Smooth muscle cell (in vitro differentiated cells): ENCODE measurements around the gene UBE2J2. TPM values are rescaled to one million over a fixed set of nuclear protein-coding genes. Genes with fewer than 3 reads are reported as not detected.

ENCODE experiments used
- DNase-seq: peaks from one replicate; lab custom pipeline; 2025; ENCODE audit not compliant: unreplicated experiment; lab: John Stamatoyannopoulos, UW
- H2AFZ ChIP-seq: fragments of 200-600 bp; sonication (generic); 2 replicates; pipeline ENCODE4 v1.6.0; 2016; ENCODE audit warnings: antibody characterized with exemption, low read depth, mild to moderate bottlenecking
- H3F3A ChIP-seq: fragments of 200-600 bp; sonication (generic); 2 replicates; pipeline ENCODE4 v1.6.0; 2017; ENCODE audit warnings: antibody characterized with exemption, low read depth
- H3K27ac ChIP-seq: fragments of 200-600 bp; sonication (generic); 2 replicates; pipeline ENCODE4 v1.5.1; 2016; ENCODE audit warnings: low read depth, mild to moderate bottlenecking
- H3K27me3 ChIP-seq: fragments of 200-600 bp; sonication (generic); 2 replicates; pipeline ENCODE4 v1.6.1; 2016; ENCODE audit warnings: low read depth, mild to moderate bottlenecking
- H3K36me3 ChIP-seq: fragments of 200-600 bp; sonication (generic); 2 replicates; pipeline ENCODE4 v1.5.1; 2016; ENCODE audit warnings: low read depth
- H3K4me1 ChIP-seq: fragments of 200-600 bp; sonication (generic); 2 replicates; pipeline ENCODE4 v1.5.1; 2016; ENCODE audit warnings: low read depth
- H3K4me2 ChIP-seq: fragments of 200-600 bp; sonication (generic); 2 replicates; pipeline ENCODE4 v1.6.0; 2016; ENCODE audit warnings: mild to moderate bottlenecking
- H3K4me3 ChIP-seq: fragments of 200-600 bp; sonication (generic); 2 replicates; pipeline ENCODE4 v1.5.1; 2016; ENCODE audit warnings: mild to moderate bottlenecking
- H3K79me2 ChIP-seq: fragments of 200-600 bp; sonication (generic); 2 replicates; pipeline ENCODE4 v1.6.0; 2016; ENCODE audit warnings: low read depth, mild to moderate bottlenecking
- H3K9ac ChIP-seq: fragments of 200-600 bp; sonication (generic); 2 replicates; pipeline ENCODE4 v1.6.0; 2016; ENCODE audit warnings: low read depth
- H3K9me3 ChIP-seq: fragments of 200-600 bp; sonication (generic); replicated peaks from 2 replicates; pipeline ENCODE4 v1.5.1; 2016; ENCODE audit warnings: low read depth
- H4K20me1 ChIP-seq: fragments of 200-600 bp; sonication (generic); 2 replicates; pipeline ENCODE4 v1.6.0; 2016; ENCODE audit warnings: low read depth
- WGBS: methylation state at CpG from one replicate; pipeline ENCODE4 v1.1.7; 2016; ENCODE audit warnings: low lambda C conversion rate; 5-methylcytosine and 5-hydroxymethylcytosine counted together
- polyA plus RNA-seq: library from polyadenylated mRNA; unstranded; fragments of >200 nt; fragmentation: Nextera tagmentation; extraction: Ambion mirVana; gene quantifications from 2 replicates; pipeline ENCODE4 v1.2.1, GENCODE V29; 2016
- total RNA-seq: library from RNA; depleted of rRNA; stranded (reverse); fragments of >200 nt; gene quantifications from 2 replicates; pipeline ENCODE4 v1.2.3, GENCODE V29; 2014
- TF ChIP-seq, protein P1 (sequence below): fragments of 200-600 bp; sonication (generic); IDR thresholded peaks from 2 replicates; pipeline ENCODE4 v1.5.1; 2017; ENCODE audit warnings: borderline replicate concordance, mild to moderate bottlenecking, antibody characterized with exemption; ENCODE audit not compliant: insufficient read depth, poor library complexity, severe bottlenecking

The UBE2J2 gene
- total and polyA plus RNA-seq, 2 experiments from 2014 or later = 30.2 to 72.9 TPM

DNA sequence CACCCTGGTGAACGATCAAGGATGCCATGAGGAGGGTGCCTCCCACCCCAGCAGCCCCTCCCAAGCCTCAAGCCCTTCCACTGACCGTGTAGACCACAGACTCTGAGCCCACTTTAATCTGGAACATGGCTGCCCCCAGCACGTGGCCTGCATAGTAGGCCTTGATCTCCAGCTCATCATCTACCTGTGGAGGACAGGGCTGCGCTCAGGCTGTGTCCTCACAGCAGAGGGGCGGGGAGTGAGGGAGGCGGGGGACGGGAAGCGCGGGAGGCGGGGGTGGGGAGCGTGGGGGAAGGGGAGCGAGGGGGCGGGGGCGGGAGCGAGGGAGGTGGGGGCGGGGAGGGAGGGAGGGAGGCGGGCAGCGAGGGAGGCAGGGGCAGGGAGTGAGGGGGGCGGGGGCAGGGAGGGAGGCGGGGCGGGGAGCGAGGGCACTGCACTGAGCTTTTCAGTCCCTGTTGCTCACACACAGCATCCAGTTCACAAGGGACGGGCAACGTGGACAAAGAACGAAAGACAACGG, 41.8 kb upstream of the UBE2J2 start:
- H2AFZ ChIP-seq = no peak overlapping the region
- H3K9ac ChIP-seq = no peak overlapping the region
- TF ChIP-seq, protein P1, sequence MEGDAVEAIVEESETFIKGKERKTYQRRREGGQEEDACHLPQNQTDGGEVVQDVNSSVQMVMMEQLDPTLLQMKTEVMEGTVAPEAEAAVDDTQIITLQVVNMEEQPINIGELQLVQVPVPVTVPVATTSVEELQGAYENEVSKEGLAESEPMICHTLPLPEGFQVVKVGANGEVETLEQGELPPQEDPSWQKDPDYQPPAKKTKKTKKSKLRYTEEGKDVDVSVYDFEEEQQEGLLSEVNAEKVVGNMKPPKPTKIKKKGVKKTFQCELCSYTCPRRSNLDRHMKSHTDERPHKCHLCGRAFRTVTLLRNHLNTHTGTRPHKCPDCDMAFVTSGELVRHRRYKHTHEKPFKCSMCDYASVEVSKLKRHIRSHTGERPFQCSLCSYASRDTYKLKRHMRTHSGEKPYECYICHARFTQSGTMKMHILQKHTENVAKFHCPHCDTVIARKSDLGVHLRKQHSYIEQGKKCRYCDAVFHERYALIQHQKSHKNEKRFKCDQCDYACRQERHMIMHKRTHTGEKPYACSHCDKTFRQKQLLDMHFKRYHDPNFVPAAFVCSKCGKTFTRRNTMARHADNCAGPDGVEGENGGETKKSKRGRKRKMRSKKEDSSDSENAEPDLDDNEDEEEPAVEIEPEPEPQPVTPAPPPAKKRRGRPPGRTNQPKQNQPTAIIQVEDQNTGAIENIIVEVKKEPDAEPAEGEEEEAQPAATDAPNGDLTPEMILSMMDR = no peak
- H3K27me3 ChIP-seq = no peaks in the 10 kb centered on the region
- peaks cover 83% of the 10 kb centered on the region for H4K20me1 ChIP-seq
- DNase-seq = no peak
- no peaks in the 10 kb centered on the region for H3K36me3 ChIP-seq
- WGBS = 52% methylated on average over 16 of the region's 26 CpGs
- H3K79me2 ChIP-seq = peaks cover 26% of the 10 kb centered on the region
- no peak overlapping the region for H3K4me3 ChIP-seq
- H3K27ac ChIP-seq = no peak overlapping the region
- H3K4me1 ChIP-seq = no peaks in the 10 kb centered on the region
- H3K4me2 ChIP-seq = no peak overlapping the region
- H3F3A ChIP-seq = no peaks in the 10 kb centered on the region
- no peaks in the 10 kb centered on the region for H3K9me3 ChIP-seq

DNA sequence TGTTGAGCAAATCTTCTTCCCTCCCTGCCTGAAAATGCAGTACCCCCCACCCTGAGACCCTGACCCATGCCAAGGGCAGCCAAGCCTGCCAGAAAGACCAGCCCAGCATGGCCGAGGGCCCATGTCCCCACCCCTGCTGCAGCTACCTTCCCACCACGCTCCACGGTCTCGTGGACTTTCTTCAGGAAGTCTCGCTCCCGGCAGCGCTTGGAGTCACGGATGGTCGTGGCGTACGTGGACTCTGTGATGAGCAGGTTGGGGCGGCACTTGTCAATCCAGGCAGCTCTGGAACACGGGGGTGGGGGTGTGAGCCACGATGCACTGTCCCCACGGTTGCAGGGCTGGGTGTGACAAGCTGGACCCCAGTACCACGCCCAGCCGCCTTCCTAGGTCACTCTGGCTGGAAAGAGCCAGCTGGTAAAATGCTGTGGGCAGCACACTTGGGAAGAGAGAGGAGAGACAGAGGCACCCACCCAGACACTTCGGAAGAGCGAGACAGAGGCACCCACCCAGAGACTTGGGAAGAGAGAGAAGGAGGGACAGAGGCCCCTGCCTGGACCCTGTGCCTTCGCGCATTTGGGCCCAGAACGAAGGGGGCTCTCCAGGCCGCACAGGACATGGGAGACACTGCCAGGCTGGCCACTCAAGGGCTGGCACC, 41.2 kb upstream of the UBE2J2 start:
- Histone ChIP-seq H3K79me2 (peaks cover 22% of the 10 kb centered on the region), H4K20me1 (peaks cover 83% of the 10 kb centered on the region)

GRCh38 chr1:1314237-1314586, 40.6 kb upstream of the UBE2J2 start:
- H3K4me1 ChIP-seq = peaks cover 6% of the 10 kb centered on the region
- TF ChIP-seq, protein P1 = no peak
- no peak overlapping the region for H3K4me2 ChIP-seq
- H3K36me3 ChIP-seq = no peaks in the 10 kb centered on the region
- no peak overlapping the region for H3K27ac ChIP-seq
- no peak overlapping the region for H3K9ac ChIP-seq
- DNase-seq = no peak
- peaks cover 4% of the 10 kb centered on the region for H3F3A ChIP-seq
- H2AFZ ChIP-seq = no peak overlapping the region
- peaks cover 83% of the 10 kb centered on the region for H4K20me1 ChIP-seq
- H3K9me3 ChIP-seq = no peaks in the 10 kb centered on the region
- H3K4me3 ChIP-seq = no peak overlapping the region
- H3K79me2 ChIP-seq = peaks cover 26% of the 10 kb centered on the region
- WGBS = 96% methylated on average over 15 of the region's 15 CpGs
- H3K27me3 ChIP-seq = no peaks in the 10 kb centered on the region

More for the DNA sequence above, 41.2 kb upstream of the UBE2J2 start:
- H3K4me3 ChIP-seq = no peak overlapping the region
- H3K36me3 ChIP-seq = no peaks in the 10 kb centered on the region
- no peak overlapping the region for H3K27ac ChIP-seq
- H3K4me2 ChIP-seq = no peak overlapping the region
- H3K27me3 ChIP-seq = no peaks in the 10 kb centered on the region
- H2AFZ ChIP-seq = no peak overlapping the region
- WGBS = 98% methylated on average over 23 of the region's 23 CpGs
- H3F3A ChIP-seq = peaks cover 4% of the 10 kb centered on the region
- H3K9ac ChIP-seq = no peak overlapping the region
- peaks cover under 1% of the 10 kb centered on the region for H3K4me1 ChIP-seq
- TF ChIP-seq, protein P1 = no peak
- no peak for DNase-seq
- H3K9me3 ChIP-seq = no peaks in the 10 kb centered on the region
